ENCODE data around the gene RFTN1.

DNA sequence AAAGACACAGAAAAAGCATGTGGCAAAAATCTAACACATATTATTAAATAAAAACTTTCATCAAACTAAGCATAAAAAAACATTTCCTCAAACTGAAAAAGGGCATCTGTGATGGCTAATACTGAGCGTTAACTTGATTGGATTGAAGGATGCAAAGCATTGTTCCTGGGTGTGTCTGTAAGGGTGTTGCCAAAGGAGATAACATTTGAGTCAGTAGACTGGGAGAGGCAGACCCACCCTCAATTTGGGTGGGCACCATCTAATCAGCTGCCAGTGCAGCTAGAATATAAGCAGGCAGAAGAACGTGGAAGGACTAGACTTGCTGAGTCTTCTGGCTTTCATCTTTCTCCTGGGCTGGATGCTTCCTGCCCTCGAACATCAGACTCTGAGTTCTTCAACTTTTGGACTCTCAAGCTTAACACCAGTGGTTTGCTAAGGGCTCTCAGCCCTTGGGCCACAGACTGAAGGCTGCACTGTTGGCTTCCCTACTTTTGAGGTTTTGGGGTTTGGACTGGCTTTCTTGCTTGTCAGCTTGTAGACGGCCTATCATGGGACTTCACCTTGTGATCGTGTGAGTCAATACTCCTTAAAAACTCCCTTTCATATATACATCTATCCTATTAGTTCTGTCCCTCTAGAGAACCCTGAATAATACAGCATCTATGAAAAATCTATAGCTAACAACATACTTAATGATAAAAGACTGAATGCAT is 46.3 kb upstream of the RFTN1 start:
- TF ChIP-seq, protein P1, sequence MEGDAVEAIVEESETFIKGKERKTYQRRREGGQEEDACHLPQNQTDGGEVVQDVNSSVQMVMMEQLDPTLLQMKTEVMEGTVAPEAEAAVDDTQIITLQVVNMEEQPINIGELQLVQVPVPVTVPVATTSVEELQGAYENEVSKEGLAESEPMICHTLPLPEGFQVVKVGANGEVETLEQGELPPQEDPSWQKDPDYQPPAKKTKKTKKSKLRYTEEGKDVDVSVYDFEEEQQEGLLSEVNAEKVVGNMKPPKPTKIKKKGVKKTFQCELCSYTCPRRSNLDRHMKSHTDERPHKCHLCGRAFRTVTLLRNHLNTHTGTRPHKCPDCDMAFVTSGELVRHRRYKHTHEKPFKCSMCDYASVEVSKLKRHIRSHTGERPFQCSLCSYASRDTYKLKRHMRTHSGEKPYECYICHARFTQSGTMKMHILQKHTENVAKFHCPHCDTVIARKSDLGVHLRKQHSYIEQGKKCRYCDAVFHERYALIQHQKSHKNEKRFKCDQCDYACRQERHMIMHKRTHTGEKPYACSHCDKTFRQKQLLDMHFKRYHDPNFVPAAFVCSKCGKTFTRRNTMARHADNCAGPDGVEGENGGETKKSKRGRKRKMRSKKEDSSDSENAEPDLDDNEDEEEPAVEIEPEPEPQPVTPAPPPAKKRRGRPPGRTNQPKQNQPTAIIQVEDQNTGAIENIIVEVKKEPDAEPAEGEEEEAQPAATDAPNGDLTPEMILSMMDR (IDR thresholded peaks at IDR 0.05): no peak
- no peak for TF ChIP-seq POLR2A (IDR thresholded peaks at IDR 0.05)
